HG03095 (cell line): ENCODE measurements around the gene PILRA.

Experiments used
- ATAC-seq: cut with Tn5 transposase; IDR thresholded peaks from one replicate; pipeline ENCODE4 v1.9.1; 2021; ENCODE audit warnings: moderate library complexity; ENCODE audit not compliant: unreplicated experiment

The PILRA gene

GRCh38 chr7:100406767-100407166, 33.5 kb downstream of the PILRA start:
- ATAC-seq = no peak

DNA sequence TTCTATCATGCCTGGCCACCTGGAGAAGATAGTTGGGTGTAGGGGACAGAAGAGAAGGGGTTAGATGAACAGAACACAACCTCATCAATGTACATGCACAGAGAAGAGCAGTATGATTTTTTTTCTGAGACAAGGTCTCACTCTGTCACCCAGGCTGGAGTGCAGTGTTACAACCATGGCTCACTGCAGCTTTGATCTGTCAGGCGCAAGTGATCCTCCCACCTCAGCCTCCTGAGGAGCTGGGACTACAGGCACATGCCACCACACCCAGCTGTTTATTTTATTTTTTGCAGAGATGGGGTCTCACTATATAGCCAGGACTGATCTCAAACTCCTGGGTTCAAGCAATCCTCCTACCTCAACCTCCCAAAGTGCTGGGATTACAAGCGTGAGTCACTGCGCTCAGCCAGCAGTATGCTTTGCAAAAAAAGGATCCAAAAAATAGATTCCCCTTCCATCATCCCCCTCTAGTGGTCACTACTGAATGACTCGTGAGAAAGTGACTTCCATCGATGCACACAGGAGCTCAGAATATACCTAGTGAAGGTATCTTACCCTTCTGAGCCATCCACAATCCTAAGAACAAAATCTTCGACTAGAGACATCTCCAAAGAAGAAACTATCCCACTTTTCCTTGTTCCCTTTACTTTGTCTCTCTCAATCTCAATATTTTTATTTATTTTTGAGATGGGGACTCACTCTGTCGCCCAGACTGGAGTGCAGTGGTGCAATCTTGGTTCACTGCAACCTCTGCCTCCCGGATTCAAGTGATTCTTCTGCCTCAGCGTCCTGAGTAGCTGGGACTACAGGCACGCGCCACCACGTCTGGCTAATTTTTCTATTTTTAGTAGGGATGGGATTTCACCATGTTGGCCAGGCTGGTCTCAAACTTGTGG, 34.2 kb downstream of the PILRA start:
- ATAC-seq = no peak

DNA sequence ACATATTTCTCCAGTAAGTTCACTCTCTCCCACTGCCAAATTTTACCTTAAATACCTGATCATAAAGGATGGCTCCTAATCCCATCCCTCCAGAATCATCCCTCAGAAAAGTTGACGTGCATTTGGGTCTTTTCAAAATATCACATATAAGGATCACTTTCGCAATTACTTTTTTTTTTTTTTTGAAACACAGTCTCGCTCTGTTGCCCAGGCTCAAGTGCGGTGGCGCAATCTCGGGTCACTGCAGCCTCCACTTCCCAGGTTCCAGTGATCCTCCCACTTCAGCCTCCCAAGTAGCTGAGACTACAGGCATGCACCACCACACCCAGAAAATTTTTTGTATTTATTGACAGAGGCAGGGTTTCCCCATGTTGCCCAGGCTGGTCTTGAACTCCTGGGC, 37.8 kb downstream of the PILRA start:
- no peak for ATAC-seq

- no peak for ATAC-seq
Measured at GRCh38 chr7:100413346-100413745, 40.1 kb downstream of the PILRA start.

DNA sequence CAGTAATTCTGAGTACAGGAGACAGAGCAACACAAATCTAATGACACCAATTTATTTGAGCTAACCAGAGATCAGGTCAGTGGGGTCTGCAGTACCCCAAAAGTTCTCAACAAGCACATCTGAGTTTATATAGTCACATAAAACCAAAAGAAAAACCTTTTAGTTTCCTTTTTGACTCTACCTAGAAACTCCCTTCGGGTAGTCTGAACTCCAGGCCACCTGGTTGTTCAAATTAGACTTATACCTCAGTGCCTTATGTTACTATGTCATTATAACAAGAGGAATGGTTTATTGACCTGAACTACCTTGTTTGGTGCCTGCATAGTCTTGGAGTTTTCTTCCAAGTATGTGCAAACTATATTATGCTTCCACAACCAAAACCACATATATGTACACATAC, 40.6 kb downstream of the PILRA start:
- no peak for ATAC-seq

- no peak for ATAC-seq
Measured at GRCh38 chr7:100415448-100415847, 42.2 kb downstream of the PILRA start.

- no peak for ATAC-seq
Measured at GRCh38 chr7:100418930-100419659, 45.8 kb downstream of the PILRA start.

GRCh38 chr7:100419660-100420226, 46.5 kb downstream of the PILRA start:
- ATAC-seq = no peak

DNA sequence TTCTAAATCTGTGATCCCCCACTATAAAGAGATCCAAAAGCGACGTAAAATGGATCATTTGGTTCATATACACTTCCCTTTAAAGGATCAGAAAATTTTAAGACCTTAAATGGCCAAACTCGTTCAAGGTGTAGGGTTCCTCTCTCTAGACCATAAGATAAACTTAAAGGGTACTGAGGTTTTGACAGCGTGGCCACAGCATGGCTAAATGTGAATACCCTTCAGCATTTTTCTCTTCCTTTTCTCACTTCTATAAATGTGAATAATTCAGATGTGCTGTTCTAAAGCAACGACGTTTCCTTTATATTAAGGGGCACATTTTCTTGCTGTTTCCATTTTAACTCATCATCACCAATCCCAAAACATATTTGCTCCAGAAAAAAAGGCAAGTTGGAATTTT, 50.0 kb downstream of the PILRA start:
- ATAC-seq = no peak

DNA sequence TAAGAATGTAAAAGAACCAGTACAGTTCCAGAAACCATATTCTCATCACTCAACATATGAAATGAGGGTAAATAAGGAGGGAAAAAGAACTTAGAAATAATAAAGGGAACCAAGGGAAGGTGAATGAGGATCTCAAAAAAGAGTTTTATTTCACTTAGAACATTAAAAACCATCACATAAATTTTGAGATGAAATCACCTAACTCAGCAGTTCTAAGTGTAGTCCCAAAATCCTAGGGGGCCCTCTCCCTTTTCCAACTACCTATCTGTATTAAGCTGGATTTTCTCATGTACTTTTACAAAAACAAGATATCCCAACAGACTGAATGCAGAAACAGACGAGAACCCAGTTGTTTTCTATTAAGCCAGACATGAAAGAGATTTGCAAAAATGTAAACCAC, 52.1 kb downstream of the PILRA start:
- ATAC-seq = no peak

GRCh38 chr7:100426516-100426915, 53.2 kb downstream of the PILRA start:
- no peak for ATAC-seq

DNA sequence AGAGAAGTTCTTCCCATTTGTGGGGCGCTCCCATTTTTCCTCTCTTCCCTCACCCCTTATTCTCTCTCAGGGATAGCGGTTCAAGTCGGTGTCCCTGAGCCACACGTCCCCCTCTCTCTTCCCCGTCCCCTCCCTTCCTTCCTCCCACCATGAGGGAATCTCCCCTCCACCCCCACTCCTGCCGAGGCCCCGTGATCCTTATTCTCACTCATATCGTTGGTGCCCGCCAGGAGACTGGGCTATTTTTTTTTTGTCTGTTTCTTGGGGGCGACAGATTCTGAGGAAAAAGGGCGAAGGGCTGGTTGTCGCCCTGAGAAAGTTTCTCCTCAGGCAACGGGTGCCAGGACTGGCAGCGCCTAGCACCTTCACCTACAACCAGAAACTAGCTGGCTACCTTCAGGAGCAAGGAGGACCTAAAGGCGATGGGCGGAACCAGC, 54.5 kb downstream of the PILRA start:
- ATAC-seq = no peak

DNA sequence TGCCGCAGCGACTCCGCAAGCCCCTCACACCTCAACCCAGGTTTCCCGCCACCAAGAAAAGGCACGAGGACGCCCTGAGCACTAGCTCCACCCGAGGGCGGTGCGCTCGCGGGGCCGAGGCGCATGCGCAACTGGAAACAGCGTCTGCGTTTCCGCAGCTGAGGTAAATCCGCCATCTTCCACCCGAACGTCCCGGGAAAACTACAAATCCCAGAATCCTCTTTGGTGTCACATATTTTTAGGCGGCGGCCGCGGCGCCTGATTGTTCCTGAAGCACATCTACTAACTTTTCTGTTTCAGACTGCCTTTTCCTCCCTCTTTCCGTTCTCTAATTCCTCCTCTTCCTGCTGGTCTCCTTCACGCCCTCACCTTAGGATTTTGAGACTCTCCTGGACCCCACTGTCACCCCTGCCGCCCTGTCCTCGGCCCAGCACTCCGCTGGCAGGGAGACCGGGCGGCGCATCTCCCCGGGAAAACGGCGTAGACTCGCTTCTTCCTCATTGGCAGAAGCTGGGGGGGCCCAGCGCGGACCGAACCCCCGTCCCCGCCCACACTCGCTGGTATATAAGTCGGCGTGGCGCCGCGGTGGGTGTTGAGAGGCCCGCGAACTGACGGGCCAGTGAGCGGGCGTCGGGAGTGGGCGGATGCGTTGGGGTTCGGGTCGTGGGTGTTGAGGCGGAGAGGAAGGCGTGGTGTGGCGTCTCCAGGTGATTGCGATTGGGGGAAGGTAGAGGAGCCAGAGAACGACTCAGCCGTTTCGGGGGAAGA, 55.1 kb downstream of the PILRA start, which contains the start of gene ZCWPW1:
Gene ZCWPW1 (minus strand): TSS at position 505 of the 768 bp plus-strand sequence. CDS start 8,054 bp downstream, outside the sequence.
- ATAC-seq = peak; percentile 42

DNA sequence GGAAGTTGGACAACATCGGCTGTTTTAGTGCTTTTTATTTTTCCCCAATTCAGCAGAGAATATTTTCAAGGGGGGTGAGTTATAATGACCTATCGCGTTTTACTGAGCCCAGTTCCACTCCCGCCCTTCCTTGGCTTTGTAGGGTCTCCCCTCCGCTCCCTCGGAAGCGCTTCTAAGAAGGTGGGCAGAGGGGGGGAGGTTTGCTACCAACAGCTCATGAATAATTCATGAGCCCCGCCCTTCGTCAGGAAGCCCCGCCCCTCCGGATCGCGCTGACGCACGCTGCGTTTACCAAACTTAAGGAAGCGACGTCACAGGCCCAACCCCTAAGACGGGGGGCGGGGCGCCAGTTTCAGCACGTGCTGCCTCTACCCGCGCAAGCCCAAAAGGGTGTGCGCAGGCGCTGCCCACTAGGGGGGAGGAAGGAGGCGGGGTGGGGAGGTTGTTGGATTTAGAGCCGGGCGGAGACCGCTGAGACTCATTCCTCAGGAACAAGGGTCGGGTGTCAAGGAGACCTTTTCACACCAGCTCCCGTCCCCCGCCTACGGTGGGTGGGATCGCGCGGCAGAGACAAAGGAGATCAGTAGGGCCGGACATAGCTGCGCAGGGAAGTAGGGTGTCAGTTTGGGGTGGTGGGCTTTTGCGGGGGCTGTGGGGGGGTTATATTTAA, 55.8 kb downstream of the PILRA start:
- peak; percentile 37 for ATAC-seq

- peak; percentile 30 for ATAC-seq
Measured at GRCh38 chr7:100429637-100430492, 56.6 kb downstream of the PILRA start, which contains the start of gene MEPCE. Gene MEPCE, plus strand, starts transcription at chr7:100429831. Its CDS starts 188 bp downstream, at chr7:100430019.

DNA sequence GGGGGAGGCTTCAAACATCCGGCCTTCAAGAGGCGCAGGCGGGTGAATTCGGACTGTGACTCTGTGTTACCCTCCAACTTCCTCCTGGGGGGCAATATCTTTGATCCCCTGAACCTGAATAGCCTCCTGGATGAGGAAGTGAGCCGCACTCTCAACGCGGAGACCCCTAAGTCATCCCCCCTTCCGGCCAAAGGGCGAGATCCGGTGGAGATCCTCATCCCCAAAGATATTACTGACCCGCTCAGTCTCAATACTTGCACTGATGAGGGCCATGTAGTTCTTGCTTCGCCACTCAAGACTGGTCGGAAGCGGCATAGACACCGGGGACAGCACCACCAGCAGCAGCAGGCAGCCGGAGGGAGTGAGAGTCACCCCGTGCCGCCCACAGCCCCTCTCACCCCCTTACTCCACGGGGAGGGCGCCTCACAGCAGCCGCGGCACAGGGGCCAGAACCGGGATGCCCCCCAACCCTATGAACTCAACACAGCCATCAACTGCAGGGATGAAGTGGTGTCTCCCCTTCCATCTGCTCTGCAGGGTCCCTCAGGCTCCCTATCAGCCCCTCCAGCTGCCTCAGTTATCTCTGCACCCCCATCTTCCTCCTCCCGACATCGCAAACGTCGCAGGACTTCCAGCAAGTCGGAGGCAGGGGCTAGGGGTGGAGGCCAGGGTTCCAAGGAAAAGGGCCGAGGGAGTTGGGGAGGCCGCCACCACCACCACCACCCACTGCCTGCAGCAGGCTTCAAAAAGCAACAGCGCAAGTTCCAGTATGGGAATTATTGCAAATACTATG, 57.4 kb downstream of the PILRA start:
- peak; percentile 4 for ATAC-seq

GRCh38 chr7:100431286-100431735, 58.0 kb downstream of the PILRA start:
- ATAC-seq = no peak

GRCh38 chr7:100432053-100432452, 58.8 kb downstream of the PILRA start:
- ATAC-seq = no peak
